A549 treated with CORT108297 at 1 μM for 4 hours (cell line): ENCODE data around the gene COA3. TPM values are rescaled to one million over a fixed set of nuclear protein-coding genes. Genes with fewer than 3 reads are reported as not detected.

Experiments used
- total RNA-seq: library from RNA; stranded (reverse); fragments of 200-300 nt; extraction: Qiagen RNA extraction; gene quantifications from 5 replicates; pipeline ENCODE4 v1.2.3, GENCODE V29; 2022

The COA3 gene
- total RNA-seq = 123 to 146 TPM (median 132 TPM) in 5 replicates

GRCh38 chr17:42798383-42799380 is at the start of gene COA3, which contains the start of gene CNTD1:
Gene COA3, minus strand, starts transcription at chr17:42798704. Its CDS starts 23 bp downstream, at chr17:42798681.
Gene CNTD1, plus strand, starts transcription at chr17:42798861. Its CDS starts 207 bp downstream, at chr17:42799068.

GRCh38 chr17:42844271-42844670 is 45.8 kb upstream of the COA3 start, which contains the start of gene AOC2:
Gene AOC2, plus strand, starts transcription at chr17:42844580. Its CDS starts 47 bp downstream, at chr17:42844627.

GRCh38 chr17:42832934-42833766 is 34.6 kb upstream of the COA3 start, which contains the start of gene PSME3:
Gene PSME3, plus strand, starts transcription at chr17:42833397. Its CDS starts 235 bp downstream, at chr17:42833632.

GRCh38 chr17:42779936-42780850 is 18.3 kb downstream of the COA3 start, which contains the start of gene WNK4:
Gene WNK4, plus strand, starts transcription at chr17:42780610. Its CDS starts 89 bp downstream, at chr17:42780699.

GRCh38 chr17:42773290-42774035 is 25.0 kb downstream of the COA3 start, which contains the start of gene VPS25:
Gene VPS25, plus strand, starts transcription at chr17:42773449. Its CDS starts 27 bp downstream, at chr17:42773476.

GRCh38 chr17:42760652-42761581 is 37.6 kb downstream of the COA3 start, which contains the start of gene RAMP2:
Gene RAMP2, plus strand, starts transcription at chr17:42761227. Its CDS starts 35 bp downstream, at chr17:42761262.

Other genes with a start within 250 kb of the COA3 start
- 0.75 to 1.6 TPM (median 1.5 TPM) in 5 replicates for gene HSD17B1, start 245.8 kb downstream of the COA3 start, total RNA-seq
- gene COASY, start 236.6 kb downstream of the COA3 start, total RNA-seq = 108 to 136 TPM (median 132 TPM) in 5 replicates
- gene MLX, start 231.6 kb downstream of the COA3 start, total RNA-seq = 53.9 to 64.8 TPM (median 59.1 TPM) in 5 replicates
- 35.6 to 42.2 TPM (median 38.0 TPM) in 5 replicates for gene PSMC3IP, start 221.0 kb downstream of the COA3 start, total RNA-seq
- 26.7 to 31.4 TPM (median 27.6 TPM) in 5 replicates for gene RETREG3, start 189.3 kb downstream of the COA3 start, total RNA-seq
- gene TUBG1, start 189.0 kb downstream of the COA3 start, total RNA-seq = 134 to 165 TPM (median 149 TPM) in 5 replicates
- gene TUBG2, start 139.4 kb downstream of the COA3 start, total RNA-seq = 18.7 to 28.7 TPM (median 25.2 TPM) in 5 replicates
- 13.0 to 22.6 TPM (median 19.9 TPM) in 5 replicates for gene PLEKHH3, start 121.7 kb downstream of the COA3 start, total RNA-seq
- gene CCR10, start 116.9 kb downstream of the COA3 start, total RNA-seq = 0.27 to 0.56 TPM (median 0.40 TPM) in 5 replicates
- gene CNTNAP1, start 116.2 kb downstream of the COA3 start, total RNA-seq = 4.9 to 7.4 TPM (median 6.8 TPM) in 5 replicates
- gene EZH1, start 53.7 kb downstream of the COA3 start, total RNA-seq = 9.9 to 13.1 TPM (median 11.4 TPM) in 5 replicates
- gene RAMP2, start 37.5 kb downstream of the COA3 start, total RNA-seq = 0.75 to 1.2 TPM (median 1.1 TPM) in 5 replicates
- 122 to 140 TPM (median 127 TPM) in 5 replicates for gene VPS25, start 25.3 kb downstream of the COA3 start, total RNA-seq
- gene WNK4, start 18.1 kb downstream of the COA3 start, total RNA-seq = 0.58 to 1.4 TPM (median 1.3 TPM) in 5 replicates
- 0.05 to 0.17 TPM (median 0.07 TPM) in 4 of 5 replicates, not detected in the other for gene CNTD1, start 157 bp upstream of the COA3 start, total RNA-seq
- gene BECN1, start 25.6 kb upstream of the COA3 start, total RNA-seq = 75.6 to 100 TPM (median 79.7 TPM) in 5 replicates
- gene PSME3, start 34.7 kb upstream of the COA3 start, total RNA-seq = 217 to 301 TPM (median 236 TPM) in 5 replicates
- gene AOC2, start 45.9 kb upstream of the COA3 start, total RNA-seq = 2.0 to 2.4 TPM (median 2.1 TPM) in 5 replicates
- 1.1 to 2.3 TPM (median 1.2 TPM) in 5 replicates for gene AOC3, start 52.5 kb upstream of the COA3 start, total RNA-seq
- not detected in 5 replicates for gene G6PC1, start 102.1 kb upstream of the COA3 start, total RNA-seq
- 53.3 to 63.0 TPM (median 57.0 TPM) in 5 replicates for gene AARSD1, start 165.8 kb upstream of the COA3 start, total RNA-seq
- gene PTGES3L, start 181.4 kb upstream of the COA3 start, total RNA-seq = 0.67 to 1.4 TPM (median 1.2 TPM) in 5 replicates
- 19.7 to 21.0 TPM (median 20.7 TPM) in 5 replicates for gene RUNDC1, start 181.9 kb upstream of the COA3 start, total RNA-seq
- 2,812 to 3,317 TPM (median 2,997 TPM) in 5 replicates for gene RPL27, start 199.7 kb upstream of the COA3 start, total RNA-seq
- 17.4 to 21.8 TPM (median 18.7 TPM) in 5 replicates for gene IFI35, start 208.1 kb upstream of the COA3 start, total RNA-seq
- 209 to 246 TPM (median 236 TPM) in 5 replicates for gene VAT1, start 223.7 kb upstream of the COA3 start, total RNA-seq
- 0.13 to 0.22 TPM (median 0.15 TPM) in 5 replicates for gene RND2, start 226.5 kb upstream of the COA3 start, total RNA-seq